NCI-H2196 (cell line): ENCODE data around the gene SMC6.

Source experiments
- DNase-seq: peaks from one replicate; lab custom pipeline; 2025; ENCODE audit not compliant: unreplicated experiment; lab: John Stamatoyannopoulos, UW

Gene SMC6

GRCh38 chr2:17620280-17620679 is 133.3 kb downstream of the SMC6 start:
- no peak for DNase-seq

GRCh38 chr2:17617955-17618354 is 135.7 kb downstream of the SMC6 start:
- no peak for DNase-seq

DNA sequence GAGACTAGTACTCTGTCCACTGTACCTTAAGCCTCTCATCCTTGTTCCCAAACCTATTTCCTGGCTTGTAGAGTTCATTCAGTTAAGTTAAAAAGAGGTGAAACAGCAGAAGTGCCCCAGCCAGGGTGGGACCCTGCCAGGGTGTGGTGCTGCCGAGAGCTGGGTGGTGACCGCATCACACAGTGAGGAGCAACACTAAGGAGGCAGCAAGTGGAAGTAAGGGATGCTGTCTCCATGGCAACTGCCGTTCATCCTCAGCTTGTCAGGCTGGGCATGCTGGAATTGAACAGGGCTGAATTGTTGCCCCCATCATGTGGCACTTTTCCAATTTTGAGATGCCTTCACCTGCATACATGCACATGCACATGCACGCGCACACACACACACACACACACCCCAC is 136.1 kb downstream of the SMC6 start:
- no peak for DNase-seq

DNA sequence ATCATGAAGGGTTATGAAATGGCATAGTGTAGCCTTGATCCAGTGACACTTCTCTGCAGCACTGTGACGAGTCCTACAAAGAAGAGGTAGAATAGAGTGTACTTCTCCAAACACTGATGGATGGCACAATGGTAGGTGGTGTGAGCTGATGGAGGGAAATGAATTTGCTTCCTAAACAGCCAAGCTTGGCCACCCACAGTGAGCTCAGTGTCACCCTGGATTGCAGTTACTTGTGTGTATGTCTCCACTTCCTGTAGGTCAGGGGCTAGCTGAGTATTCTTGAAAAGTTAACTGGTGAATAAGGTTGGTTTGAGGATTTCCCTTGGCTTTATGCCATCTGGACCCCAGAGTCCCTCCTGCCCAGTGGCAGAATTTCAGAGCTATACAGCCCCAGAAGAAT is 137.2 kb downstream of the SMC6 start:
- no peak for DNase-seq

DNA sequence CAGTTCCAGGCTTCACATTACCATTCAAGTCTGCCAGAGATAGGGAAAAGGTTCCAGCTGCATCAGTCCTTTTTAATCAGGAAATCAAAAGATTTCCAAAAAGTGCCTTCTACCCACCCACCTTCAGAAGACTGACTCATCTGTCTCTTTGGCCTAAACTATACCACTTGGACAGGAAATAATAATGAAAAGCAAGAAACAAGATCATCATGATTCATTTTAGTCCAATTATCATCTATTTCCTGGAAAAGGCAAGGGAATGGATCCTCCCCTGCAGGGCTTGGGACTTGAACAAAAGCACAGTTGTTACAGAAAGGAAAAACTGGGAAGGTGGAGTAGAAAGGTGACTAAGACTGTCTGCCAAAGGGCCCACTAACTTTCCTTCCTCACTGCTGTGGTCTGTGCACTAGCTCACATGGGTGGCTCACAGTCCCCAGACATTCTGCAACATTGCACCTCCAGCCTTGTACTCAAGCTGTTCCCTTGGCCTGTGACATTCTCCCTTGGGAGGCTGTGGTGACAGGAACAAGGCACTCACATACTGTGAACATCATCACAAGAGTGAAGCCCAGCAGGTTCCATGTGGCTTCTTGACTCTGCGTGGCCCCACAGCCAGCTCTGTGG is 137.8 kb downstream of the SMC6 start:
- DNase-seq = no peak

DNA sequence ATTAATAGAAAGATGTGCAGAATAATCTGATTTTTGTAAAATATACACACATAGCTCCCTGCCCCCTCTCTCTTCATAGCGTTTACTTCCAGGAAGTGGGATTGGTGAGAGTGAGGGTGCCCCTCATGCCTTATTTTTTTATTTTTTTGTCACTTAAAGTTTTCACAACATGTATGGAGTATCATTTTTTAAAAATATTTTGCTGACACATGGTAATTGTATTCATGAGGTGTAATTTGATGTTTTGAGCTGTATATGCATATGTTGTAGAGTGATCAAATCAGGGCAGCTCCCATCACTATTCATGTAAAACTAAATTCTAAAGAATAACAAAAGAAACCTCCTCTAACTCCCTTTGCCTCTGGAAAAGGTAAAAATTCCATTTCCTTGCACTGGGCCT is 138.5 kb downstream of the SMC6 start:
- DNase-seq = no peak

DNA sequence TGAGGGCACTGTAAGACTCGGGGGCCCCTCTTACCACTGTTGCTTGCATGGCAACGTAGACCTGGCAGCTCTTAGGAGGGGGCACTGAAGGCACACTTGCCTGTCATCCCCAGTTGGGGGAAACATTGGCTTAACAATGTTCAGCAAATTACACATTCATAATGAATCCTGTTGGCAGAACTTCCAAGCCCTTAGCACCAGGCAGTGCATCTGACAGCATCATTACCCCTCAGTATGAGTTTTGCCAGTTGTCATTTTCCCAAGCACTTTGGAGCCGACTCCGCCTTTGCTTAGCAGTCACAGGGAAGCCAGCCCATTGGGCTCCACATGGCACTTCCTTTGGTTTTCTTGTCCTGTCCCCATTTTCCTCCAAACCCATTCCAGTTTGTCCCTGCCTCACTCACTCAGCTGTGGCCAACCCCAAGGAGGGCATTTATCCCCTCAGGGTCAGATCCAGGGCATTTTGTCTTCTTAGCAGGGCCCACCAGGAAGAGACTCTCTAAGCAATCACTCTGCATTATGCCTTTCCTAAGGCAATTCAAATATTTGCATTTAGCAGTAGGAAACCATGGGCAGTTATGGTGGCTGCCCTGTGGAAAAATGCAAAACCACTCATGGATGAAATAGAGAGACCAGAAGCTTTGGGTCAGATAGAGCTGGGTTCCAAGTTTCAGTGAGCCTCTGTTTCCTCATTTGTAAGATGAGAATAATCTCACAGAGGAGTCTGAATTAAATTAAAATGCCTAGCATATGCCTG is 139.3 kb downstream of the SMC6 start:
- no peak for DNase-seq
